Mammary epithelial cell (primary cell): ENCODE measurements around the gene DUSP16.

Experiments
- CTCF ChIP-seq, 2 donors: IDR thresholded peaks in 1 of 2; conservative IDR thresholded peaks in 1 of 2; 2 replicates each; pipeline ENCODE4 v1.5.1; 2011 to 2012; ENCODE audit warnings: inconsistent platforms in 2 of 2, low read length in 2 of 2, mild to moderate bottlenecking in 2 of 2, control low read depth in 1 of 2, low read depth in 1 of 2; ENCODE audit not compliant: insufficient read depth in 1 of 2; ENCODE audit errors: extremely low read depth in 1 of 2
- EZH2 ChIP-seq: IDR thresholded peaks from 2 replicates; pipeline ENCODE4 v1.6.1; 2012; ENCODE audit warnings: low read length, inconsistent platforms, borderline replicate concordance

- TF ChIP-seq CTCF (conservative IDR thresholded peaks at IDR 0.05 in 1 of 2, IDR thresholded peaks at IDR 0.05 in 1 of 2; ENCODE audit: extremely low read depth in 1 of 2, insufficient read depth in 1 of 2, low read depth in 1 of 2, low read length in 2 of 2) (no peak), EZH2 (no peak)
Measured at GRCh38 chr12:12445882-12446181, 116.8 kb downstream of the DUSP16 start.
